Right ventricle myocardium superior (tissue), 1 donor: ENCODE measurements around the gene GTF3C1. TPM values are rescaled to one million over a fixed set of nuclear protein-coding genes. Genes with fewer than 3 reads are reported as not detected.
"Not testable (repeated sequence)": the region's sequence is repeated elsewhere in the genome, so short reads cannot be mapped to it uniquely, and the experiment has no call there.

Experiments
- ATAC-seq: fragments of 200-7000 bp; cut with Tn5 transposase; one replicate; pipeline ENCODE4 v1.9.1; 2020; ENCODE audit warnings: mild to moderate bottlenecking; ENCODE audit not compliant: poor library complexity
- DNase-seq: peaks from one replicate; pipeline ENCODE4 v3.0.0-alpha.2; 2020
- intact Hi-C: fragments of 100-400 bp; cut with DNase I; formaldehyde crosslinking; loops from one replicate; pipeline ENCODE4 v1.11.2; 2022
- total RNA-seq: library from RNA; stranded (reverse); fragmentation: NEBNext Ultra II Directional; extraction: Animal tissue kit (Norgen Biotek cat#: 25700); gene quantifications from one replicate; pipeline ENCODE4 v1.2.1, GENCODE V29; 2021
- donor health status: DM: no; HTN: yes; CAD: no; lungs with severe emphysema.

GTF3C1 gene
- total RNA-seq, 1 donor from 2014 or later, result 45.2 TPM

- DNase-seq (no peak), ATAC-seq (peak; percentile 16)
- intact Hi-C loops, result no loop called here
Measured at GRCh38 chr16:27460663-27461482, 88.8 kb downstream of the GTF3C1 start.

DNA sequence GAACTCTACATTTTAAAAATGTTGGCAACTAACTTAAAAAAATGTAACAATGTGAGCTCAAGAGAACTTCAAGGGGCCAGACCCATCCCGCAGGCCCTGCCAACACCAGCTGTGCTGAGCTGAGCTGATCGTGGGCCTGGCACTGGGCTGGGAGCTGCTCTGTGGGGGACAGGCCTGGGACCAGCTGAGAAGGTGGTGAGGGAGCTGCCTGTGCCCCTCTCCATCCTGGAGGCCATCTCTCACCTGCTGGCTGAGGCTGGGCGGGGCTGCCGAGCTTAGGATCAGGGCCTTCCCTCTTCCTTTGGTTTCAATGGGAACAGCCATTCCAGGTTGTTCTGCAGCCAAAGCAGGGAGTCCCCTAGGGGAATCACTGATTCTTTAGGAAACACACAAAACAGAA lies 89.5 kb downstream of the GTF3C1 start:
- ATAC-seq (no peak), DNase-seq (no peak)
- intact Hi-C loops, result no loop called here

DNA sequence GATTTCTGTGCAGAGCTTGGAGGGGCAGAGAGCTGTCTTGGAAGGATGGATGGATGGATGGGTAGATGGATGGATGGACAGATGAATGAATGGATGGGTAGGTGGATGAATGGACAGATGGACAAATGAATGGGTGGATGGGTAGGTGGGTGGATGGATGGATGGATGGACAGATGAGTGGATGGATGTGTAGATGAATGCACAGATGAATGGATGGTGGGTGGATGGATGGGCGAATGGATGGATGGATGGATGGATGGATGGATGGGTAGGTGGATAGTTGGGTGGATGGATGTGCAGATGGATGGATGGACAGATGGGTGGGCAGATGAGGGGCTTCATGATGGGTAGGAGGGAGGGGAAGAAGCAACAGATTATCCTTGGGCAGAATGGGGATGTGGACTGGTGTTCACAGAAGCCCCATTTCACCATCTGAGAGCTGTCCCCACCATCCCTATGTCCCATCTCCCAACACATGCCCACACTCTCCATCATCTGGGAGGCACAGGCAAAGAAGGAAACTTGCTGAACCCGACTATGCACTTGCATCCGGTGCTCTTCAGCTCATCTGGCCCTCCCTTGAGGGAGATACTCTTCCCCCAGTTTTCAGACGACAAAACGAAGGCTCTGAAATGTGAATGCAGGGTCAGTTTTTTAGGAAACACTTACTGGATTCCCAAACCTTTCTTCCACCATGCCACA lies 90.6 kb downstream of the GTF3C1 start:
- ATAC-seq, result no peak
- DNase-seq, result no peak
- intact Hi-C loops, result loop anchor here (10.0 kb wide), 1 partner anchor 1624 kb away; no protein-coding TSS in a partner anchor

GRCh38 chr16:27458258-27458657 lies 91.5 kb downstream of the GTF3C1 start:
- ATAC-seq (no peak), DNase-seq (no peak)
- intact Hi-C loops, result loop anchor here (10.0 kb wide), 1 partner anchor 1623 kb away; no protein-coding TSS in a partner anchor

DNA sequence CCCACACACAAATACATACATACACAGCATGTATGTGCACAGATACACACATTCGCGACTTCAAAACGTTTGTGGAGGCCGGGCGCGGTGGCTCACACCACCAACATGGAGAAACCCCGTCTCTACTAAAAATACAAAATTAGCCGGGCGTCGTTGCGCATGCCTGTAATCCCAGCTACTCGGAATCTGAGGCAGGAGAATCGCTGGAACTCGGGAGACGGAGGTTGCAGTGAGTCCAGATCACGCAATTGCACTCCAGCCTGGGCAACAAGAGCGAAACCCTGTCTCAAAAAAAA lies 92.2 kb downstream of the GTF3C1 start:
- intact Hi-C loops, result loop anchor here (2.0 to 10.0 kb wide), 2 partner anchors 279 to 1623 kb away; no protein-coding TSS in a partner anchor
- not testable (repeated sequence) for ATAC-seq
- peak; percentile 33 for DNase-seq

GRCh38 chr16:27455700-27456099 lies 94.0 kb downstream of the GTF3C1 start:
- DNase-seq, result peak; percentile 37
- intact Hi-C loops, result loop anchor here (2.0 to 10.0 kb wide), 2 partner anchors 277 to 1621 kb away; no protein-coding TSS in a partner anchor
- ATAC-seq, result no peak

- intact Hi-C loops, result loop anchor here (10.0 kb wide), 1 partner anchor 1619 kb away; no protein-coding TSS in a partner anchor
- ATAC-seq, result no peak
- DNase-seq, result no peak
Measured at GRCh38 chr16:27453494-27453825, 96.3 kb downstream of the GTF3C1 start.

GRCh38 chr16:27452569-27453493 lies 96.9 kb downstream of the GTF3C1 start:
- DNase-seq (peak; percentile 37), ATAC-seq (no peak)
- intact Hi-C loops, result loop anchor here (10.0 kb wide), 1 partner anchor 1618 kb away; no protein-coding TSS in a partner anchor

GRCh38 chr16:27450196-27450549 lies 99.5 kb downstream of the GTF3C1 start:
- intact Hi-C loops, result loop anchor here (10.0 kb wide), 1 partner anchor 1615 kb away; no protein-coding TSS in a partner anchor
- ATAC-seq, result no peak
- no peak for DNase-seq

DNA sequence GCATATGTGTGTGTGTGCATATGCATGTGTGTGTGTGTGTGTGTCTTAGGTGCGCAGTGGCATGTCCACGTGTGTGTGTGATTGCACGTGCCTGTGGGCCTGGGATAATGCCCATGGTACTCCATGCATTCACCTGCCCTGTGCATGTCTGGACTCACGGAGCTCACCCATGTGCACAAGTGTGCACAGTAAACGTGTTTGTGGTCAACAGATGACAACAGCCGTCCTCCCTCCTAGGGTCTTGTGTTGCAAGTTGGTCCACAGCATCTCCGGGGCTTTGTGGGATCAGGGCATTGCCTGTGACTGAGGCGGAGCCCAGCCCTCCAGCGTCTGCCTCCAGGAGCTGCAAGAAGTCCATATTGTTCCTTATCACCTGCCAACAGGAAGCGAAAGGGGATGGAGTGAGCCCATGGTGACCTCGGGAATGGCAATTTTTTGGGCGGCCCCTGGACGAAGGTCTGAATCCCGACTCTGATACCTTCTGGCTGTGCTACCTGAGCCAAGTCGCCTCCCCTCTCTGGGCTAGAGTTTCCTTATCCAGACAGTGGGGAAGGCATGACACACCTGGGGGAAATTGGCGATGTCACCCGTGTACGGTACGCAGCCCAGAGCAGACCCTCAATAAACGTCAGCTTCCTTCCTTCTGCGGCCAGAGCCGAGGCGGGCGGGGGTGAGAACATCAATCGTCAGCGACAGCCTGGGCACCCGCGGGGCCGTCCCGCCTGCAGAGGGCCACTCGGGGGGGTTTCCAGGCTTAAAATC lies 100.1 kb downstream of the GTF3C1 start:
- intact Hi-C loops, result loop anchor here (10.0 kb wide), 1 partner anchor 1615 kb away; no protein-coding TSS in a partner anchor
- ATAC-seq, result no peak
- peak; percentile 41 for DNase-seq

DNA sequence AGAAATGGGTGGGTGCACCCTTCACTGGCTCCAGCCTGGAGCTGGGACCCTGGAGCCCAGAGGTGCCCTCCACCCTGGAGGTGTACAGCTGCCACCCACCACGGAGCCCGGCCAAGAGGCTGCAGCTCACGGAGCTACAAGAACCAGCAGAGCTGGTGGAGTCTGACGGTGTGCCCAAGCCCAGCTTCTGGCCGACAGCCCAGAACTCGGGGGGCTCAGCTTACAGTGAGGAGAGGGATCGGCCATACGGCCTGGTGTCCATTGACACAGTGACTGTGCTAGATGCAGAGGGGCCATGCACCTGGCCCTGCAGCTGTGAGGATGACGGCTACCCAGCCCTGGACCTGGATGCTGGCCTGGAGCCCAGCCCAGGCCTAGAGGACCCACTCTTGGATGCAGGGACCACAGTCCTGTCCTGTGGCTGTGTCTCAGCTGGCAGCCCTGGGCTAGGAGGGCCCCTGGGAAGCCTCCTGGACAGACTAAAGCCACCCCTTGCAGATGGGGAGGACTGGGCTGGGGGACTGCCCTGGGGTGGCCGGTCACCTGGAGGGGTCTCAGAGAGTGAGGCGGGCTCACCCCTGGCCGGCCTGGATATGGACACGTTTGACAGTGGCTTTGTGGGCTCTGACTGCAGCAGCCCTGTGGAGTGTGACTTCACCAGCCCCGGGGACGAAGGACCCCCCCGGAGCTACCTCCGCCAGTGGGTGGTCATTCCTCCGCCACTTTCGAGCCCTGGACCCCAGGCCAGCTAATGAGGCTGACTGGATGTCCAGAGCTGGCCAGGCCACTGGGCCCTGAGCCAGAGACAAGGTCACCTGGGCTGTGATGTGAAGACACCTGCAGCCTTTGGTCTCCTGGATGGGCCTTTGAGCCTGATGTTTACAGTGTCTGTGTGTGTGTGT lies 100.9 kb downstream of the GTF3C1 start:
- ATAC-seq (no peak), DNase-seq (peak; percentile 36)
- intact Hi-C loops, result no loop called here

- ATAC-seq (no peak), DNase-seq (no peak)
- intact Hi-C loops, result no loop called here
Measured at GRCh38 chr16:27447301-27447700, 102.4 kb downstream of the GTF3C1 start.

DNA sequence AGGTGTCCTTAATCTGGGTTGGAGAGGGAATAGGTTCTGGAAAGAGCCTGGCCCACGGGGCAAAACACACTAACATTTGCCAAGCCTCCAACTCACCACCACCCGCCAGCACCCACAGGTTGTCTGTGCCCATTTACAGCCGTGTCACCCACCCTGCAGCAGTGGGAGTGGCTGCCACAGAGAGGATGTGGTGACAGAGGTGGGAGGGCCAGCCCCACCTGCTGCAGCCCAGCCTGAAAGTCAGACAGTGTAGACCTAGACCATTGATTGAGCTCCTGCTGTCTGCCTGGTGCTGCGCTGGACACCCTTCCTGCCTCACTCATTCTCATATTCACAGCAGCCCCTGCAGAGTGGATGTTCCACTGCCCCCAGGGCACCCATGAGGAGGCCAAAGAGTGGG lies 103.0 kb downstream of the GTF3C1 start:
- no peak for ATAC-seq
- intact Hi-C loops, result no loop called here
- DNase-seq, result peak; percentile 46

GRCh38 chr16:27445502-27446175 lies 104.1 kb downstream of the GTF3C1 start:
- no peak for DNase-seq
- intact Hi-C loops, result no loop called here
- ATAC-seq, result no peak

DNA sequence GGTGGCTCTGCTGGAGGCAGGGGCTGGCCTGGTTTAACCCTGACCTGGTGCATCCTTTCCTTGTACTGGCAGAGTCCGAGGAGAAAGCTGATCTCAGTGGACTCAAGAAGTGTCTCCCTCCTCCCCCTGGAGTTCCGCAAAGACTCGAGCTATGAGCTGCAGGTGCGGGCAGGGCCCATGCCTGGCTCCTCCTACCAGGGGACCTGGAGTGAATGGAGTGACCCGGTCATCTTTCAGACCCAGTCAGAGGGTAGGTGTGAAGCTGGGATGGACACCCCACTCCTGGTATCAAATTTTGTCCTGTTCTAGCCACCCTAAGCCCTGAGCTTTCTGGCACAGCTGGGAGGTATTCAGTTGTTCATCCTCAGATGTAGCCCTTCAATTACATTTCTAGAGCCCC lies 105.2 kb downstream of the GTF3C1 start:
- no peak for DNase-seq
- no peak for ATAC-seq
- intact Hi-C loops, result no loop called here

DNA sequence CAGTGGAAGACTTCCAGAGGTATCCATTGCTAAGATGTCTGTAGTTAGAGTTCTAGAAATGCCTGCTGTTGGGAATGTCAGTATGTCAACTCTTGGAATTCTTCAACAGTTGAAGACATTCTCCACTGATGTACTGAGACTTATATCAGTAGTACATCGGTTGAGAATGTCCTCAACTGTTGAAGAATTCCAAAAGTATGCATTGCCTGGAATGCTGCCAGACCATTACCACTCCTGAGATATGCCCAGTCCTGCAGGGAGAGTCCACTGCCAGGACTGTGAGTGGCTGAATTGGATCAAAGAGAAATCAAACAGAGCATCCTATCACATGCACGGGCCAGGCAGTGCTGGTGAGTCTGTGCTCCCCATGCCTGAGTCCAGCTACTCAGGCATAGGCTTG lies 105.7 kb downstream of the GTF3C1 start:
- intact Hi-C loops, result no loop called here
- DNase-seq (no peak), ATAC-seq (no peak)

DNA sequence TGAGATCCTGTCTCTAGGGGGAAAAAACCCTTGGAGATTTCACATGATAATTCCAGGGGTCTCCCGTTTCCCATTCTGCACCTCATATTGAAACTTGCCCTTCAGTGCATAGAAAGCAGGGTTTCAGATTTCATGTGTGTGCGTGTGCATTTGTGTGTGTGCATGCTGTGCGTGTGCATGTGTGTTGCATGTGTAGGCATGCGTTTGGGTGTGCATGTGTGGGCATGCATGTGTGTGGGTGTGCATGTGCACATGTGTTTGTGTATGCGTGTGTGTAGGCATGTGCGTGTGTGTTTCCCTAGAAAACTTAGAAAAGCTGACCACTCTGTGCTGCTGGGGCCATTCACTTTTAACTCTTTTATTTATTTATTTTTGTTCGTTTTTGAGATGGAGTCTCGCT lies 107.7 kb downstream of the GTF3C1 start:
- DNase-seq (no peak), ATAC-seq (no peak)
- intact Hi-C loops, result no loop called here
